Parathyroid adenoma (tissue), 2 donors: ENCODE measurements around the gene SIGLEC10.

Experiments
- H2AFZ ChIP-seq: fragments of 300-600 bp; sonication (generic); one replicate; pipeline ENCODE4 v1.7.0; 2017; ENCODE audit warnings: antibody characterized with exemption, mild to moderate bottlenecking
- H3K27ac ChIP-seq: fragments of 300-600 bp; sonication (generic); one replicate; pipeline ENCODE4 v1.7.0; 2017
- H3K27me3 ChIP-seq: fragments of 300-600 bp; sonication (generic); one replicate; pipeline ENCODE4 v1.7.0; 2017; ENCODE audit warnings: low read length; ENCODE audit not compliant: control insufficient read depth, insufficient read depth
- H3K36me3 ChIP-seq: fragments of 300-600 bp; sonication (generic); one replicate; pipeline ENCODE4 v1.7.0; 2017; ENCODE audit warnings: low read length; ENCODE audit not compliant: control insufficient read depth, insufficient read depth
- H3K4me1 ChIP-seq: fragments of 300-600 bp; sonication (generic); one replicate; pipeline ENCODE4 v1.7.0; 2017; ENCODE audit warnings: control low read depth
- H3K4me2 ChIP-seq: fragments of 300-600 bp; sonication (generic); one replicate; pipeline ENCODE4 v1.7.0; 2017; ENCODE audit warnings: low read length
- H3K4me3 ChIP-seq: fragments of 300-600 bp; sonication (generic); one replicate; pipeline ENCODE4 v1.7.0; 2017; ENCODE audit warnings: low read depth, low read length
- H3K79me2 ChIP-seq: fragments of 300-600 bp; sonication (generic); one replicate; pipeline ENCODE4 v1.7.0; 2017; ENCODE audit warnings: control low read depth
- H3K9ac ChIP-seq: fragments of 300-600 bp; sonication (generic); one replicate; pipeline ENCODE4 v1.7.0; 2017; ENCODE audit warnings: mild to moderate bottlenecking
- H3K9me3 ChIP-seq: fragments of 300-600 bp; sonication (generic); one replicate; pipeline ENCODE4 v1.7.0; 2017; ENCODE audit warnings: low read length; ENCODE audit not compliant: control insufficient read depth
- CTCF ChIP-seq: fragments of 300-600 bp; sonication (generic); IDR thresholded peaks from one replicate; pipeline ENCODE4 v1.7.0; 2017; ENCODE audit warnings: antibody characterized with exemption, mild to moderate bottlenecking
- donor health status: primary hyperparathyroidism.

SIGLEC10 gene

GRCh38 chr19:51457351-51458013 lies 40.0 kb upstream of the SIGLEC10 start:
- H2AFZ ChIP-seq: no peak overlapping the region
- no peak overlapping the region for H3K4me2 ChIP-seq
- no peaks in the 10 kb centered on the region for H3K36me3 ChIP-seq
- H3K9ac ChIP-seq: no peak overlapping the region
- H3K4me3 ChIP-seq: no peak overlapping the region
- H3K4me1 ChIP-seq: no peaks in the 10 kb centered on the region
- TF ChIP-seq CTCF: no peak
- H3K79me2 ChIP-seq: no peaks in the 10 kb centered on the region
- H3K27ac ChIP-seq: no peak overlapping the region
- H3K27me3 ChIP-seq: no peaks in the 10 kb centered on the region
- H3K9me3 ChIP-seq: no peaks in the 10 kb centered on the region

GRCh38 chr19:51456541-51457290 lies 39.3 kb upstream of the SIGLEC10 start:
- Histone ChIP-seq H3K9me3 (no peaks in the 10 kb centered on the region), H3K27me3 (no peaks in the 10 kb centered on the region), H3K4me2 (no peak overlapping the region), H3K79me2 (no peaks in the 10 kb centered on the region), H3K27ac (no peak overlapping the region), H3K9ac (no peak overlapping the region), H3K36me3 (no peaks in the 10 kb centered on the region), H3K4me1 (no peaks in the 10 kb centered on the region), H3K4me3 (no peak overlapping the region), H2AFZ (no peak overlapping the region)
- no peak for TF ChIP-seq CTCF

GRCh38 chr19:51450730-51451307 lies 33.4 kb upstream of the SIGLEC10 start:
- no peak overlapping the region for H3K9ac ChIP-seq
- no peak for TF ChIP-seq CTCF
- no peak overlapping the region for H3K4me2 ChIP-seq
- no peak overlapping the region for H3K4me3 ChIP-seq
- H2AFZ ChIP-seq: no peak overlapping the region
- H3K27ac ChIP-seq: no peak overlapping the region
- H3K79me2 ChIP-seq: no peaks in the 10 kb centered on the region
- no peaks in the 10 kb centered on the region for H3K4me1 ChIP-seq
- H3K9me3 ChIP-seq: no peaks in the 10 kb centered on the region
- H3K27me3 ChIP-seq: no peaks in the 10 kb centered on the region
- no peaks in the 10 kb centered on the region for H3K36me3 ChIP-seq

GRCh38 chr19:51448411-51449016 lies 31.1 kb upstream of the SIGLEC10 start:
- Histone ChIP-seq H3K4me1 (no peaks in the 10 kb centered on the region), H3K27me3 (no peaks in the 10 kb centered on the region), H3K27ac (no peak overlapping the region), H3K4me2 (no peak overlapping the region), H3K9me3 (no peaks in the 10 kb centered on the region), H3K9ac (no peak overlapping the region), H2AFZ (no peak overlapping the region), H3K4me3 (no peak overlapping the region), H3K36me3 (no peaks in the 10 kb centered on the region), H3K79me2 (no peaks in the 10 kb centered on the region)
- no peak for TF ChIP-seq CTCF
